Effector memory CD8-positive, alpha-beta T cell (primary cell): ENCODE data around the gene TYR.
"Not testable (repeated sequence)": the region's sequence is repeated elsewhere in the genome, so short reads cannot be mapped to it uniquely, and the experiment has no call there.

Experiments used
- ATAC-seq: fragments of 150-1000 bp; cut with Tn5 transposase; replicated peaks from 2 replicates; pipeline ENCODE4 v1.10.0; 2021; ENCODE audit warnings: mild to moderate bottlenecking, moderate library complexity
- DNase-seq, 3 experiments: peaks; one replicate each; pipeline ENCODE4 v3.0.0; 2021
- H3K27ac Mint-ChIP-seq, 2 donors: one replicate each; pipeline ENCODE4 v1.8.0; 2022; ENCODE audit warnings: mild to moderate bottlenecking in 2 of 2, mixed read lengths in 2 of 2, moderate library complexity in 2 of 2
- H3K27me3 Mint-ChIP-seq, 2 donors: one replicate each; pipeline ENCODE4 v1.8.0; 2022; ENCODE audit warnings: mixed read lengths in 2 of 2
- H3K36me3 Mint-ChIP-seq: one replicate; pipeline ENCODE4 v1.8.0; 2022; ENCODE audit warnings: mild to moderate bottlenecking, moderate library complexity, mixed read lengths; ENCODE audit not compliant: insufficient read depth
- H3K4me1 Mint-ChIP-seq, 2 donors: one replicate each; pipeline ENCODE4 v1.8.0; 2022; ENCODE audit warnings: low read depth in 2 of 2, mixed read lengths in 2 of 2
- H3K4me3 Mint-ChIP-seq, 2 donors: one replicate each; pipeline ENCODE4 v1.8.0; 2022; ENCODE audit warnings: mild to moderate bottlenecking in 2 of 2, mixed read lengths in 2 of 2, moderate library complexity in 2 of 2
- H3K9me3 Mint-ChIP-seq, 2 donors: one replicate each; pipeline ENCODE4 v1.8.0; 2022; ENCODE audit warnings: mixed read lengths in 2 of 2

TYR gene

GRCh38 chr11:89338073-89338472 lies 160.4 kb downstream of the TYR start:
- ATAC-seq, H3K9me3 Mint-ChIP-seq, H3K36me3 Mint-ChIP-seq, H3K4me1 Mint-ChIP-seq, H3K27me3 Mint-ChIP-seq, DNase-seq, H3K4me3 Mint-ChIP-seq, H3K27ac Mint-ChIP-seq: not testable (repeated sequence)

DNA sequence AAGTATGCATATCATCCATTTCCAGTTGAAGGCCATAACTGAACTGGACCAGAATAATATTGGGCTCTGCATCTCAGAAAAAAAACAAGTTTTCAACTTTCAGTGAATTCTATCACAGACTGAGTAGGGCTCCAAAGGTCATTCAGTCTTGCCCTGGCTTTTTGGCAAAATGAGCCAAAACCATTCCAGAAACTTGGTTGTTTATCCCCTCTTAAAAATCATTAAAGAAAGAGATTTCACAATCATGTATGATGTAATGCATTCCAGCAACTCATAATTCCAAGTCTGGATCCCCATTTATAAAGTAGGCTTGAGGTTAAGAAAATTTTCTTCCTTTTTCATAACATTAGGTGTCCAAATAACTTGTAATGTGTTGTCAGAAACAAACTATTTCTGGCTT lies 162.8 kb downstream of the TYR start:
- DNase-seq, H3K27me3 Mint-ChIP-seq, H3K4me3 Mint-ChIP-seq, H3K27ac Mint-ChIP-seq, H3K9me3 Mint-ChIP-seq, H3K4me1 Mint-ChIP-seq, H3K36me3 Mint-ChIP-seq, ATAC-seq: not testable (repeated sequence)

DNA sequence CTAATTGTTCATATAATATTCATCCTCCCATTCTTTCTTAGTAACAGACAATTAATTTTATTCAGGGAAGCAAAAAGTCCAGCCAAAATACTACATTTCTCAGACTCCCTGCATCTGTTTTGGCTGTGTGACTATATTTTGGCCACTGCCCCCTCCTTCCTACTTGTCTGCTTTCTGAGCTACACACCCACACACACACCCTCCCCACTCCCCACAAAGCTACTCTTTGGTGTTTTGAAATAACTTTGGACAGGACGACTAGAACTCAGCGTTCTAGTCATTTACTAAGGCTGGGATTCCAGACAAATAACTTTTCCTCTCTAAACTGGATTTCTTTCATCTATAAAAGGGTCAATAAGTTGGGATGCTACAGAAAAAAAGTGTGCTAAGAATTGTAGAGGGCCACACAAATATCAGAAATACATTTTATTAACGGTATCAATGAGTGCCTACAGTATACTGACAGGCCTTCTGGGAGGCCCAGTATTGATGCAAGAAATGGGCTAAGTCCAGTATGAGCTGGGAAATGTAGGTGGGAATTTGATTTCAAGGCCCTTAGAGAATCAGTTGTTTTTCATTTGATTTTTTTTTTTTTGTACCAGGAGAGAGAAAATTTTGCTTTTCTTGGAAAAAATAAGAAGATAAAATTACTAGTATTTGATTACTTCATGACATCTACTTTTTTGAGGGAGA lies 165.4 kb downstream of the TYR start:
- not testable (repeated sequence) for H3K27ac Mint-ChIP-seq, H3K9me3 Mint-ChIP-seq, H3K4me3 Mint-ChIP-seq, DNase-seq, H3K36me3 Mint-ChIP-seq, ATAC-seq, H3K4me1 Mint-ChIP-seq, H3K27me3 Mint-ChIP-seq
